ENCODE results near the gene CALY. TPM values are rescaled to one million over a fixed set of nuclear protein-coding genes. Genes with fewer than 3 reads are reported as not detected.
A peak's percentile ranks its signal among the peaks of the same experiment; 100 is the strongest.

CALY gene
- total RNA-seq, 1 donor from 2014 or later: not detected

GRCh38 chr10:133307776-133308420 is 28.8 kb downstream of the CALY start:
- peaks cover 13% of the 10 kb centered on the region for H3K36me3 Mint-ChIP-seq (ENCODE audit: low read depth, unreplicated experiment)
- H3K27me3 Mint-ChIP-seq (ENCODE audit: unreplicated experiment): peaks cover 14% of the 10 kb centered on the region
- H3K9me3 Mint-ChIP-seq (ENCODE audit: unreplicated experiment): no peaks in the 10 kb centered on the region
- H3K4me1 Mint-ChIP-seq (ENCODE audit: unreplicated experiment): peaks cover 13% of the 10 kb centered on the region
- H3K27ac Mint-ChIP-seq (ENCODE audit: unreplicated experiment): peak overlapping the region; percentile 97
- peak overlapping the region; percentile 95 for H3K4me3 Mint-ChIP-seq (ENCODE audit: unreplicated experiment)
- peak; percentile 48 for TF ChIP-seq CTCF (IDR thresholded peaks at IDR 0.05; ENCODE audit: unreplicated experiment)
- DNase-seq (ENCODE audit: low spot score): peak; percentile 69

- no peak overlapping the region for H3K27ac Mint-ChIP-seq (ENCODE audit: unreplicated experiment)
- H3K27me3 Mint-ChIP-seq (ENCODE audit: unreplicated experiment): peaks cover 12% of the 10 kb centered on the region
Observed at GRCh38 chr10:133306941-133307379, 29.7 kb downstream of the CALY start.

GRCh38 chr10:133306097-133306476 is 30.6 kb downstream of the CALY start:
- no peak overlapping the region for H3K4me3 Mint-ChIP-seq (ENCODE audit: unreplicated experiment)
- peaks cover 12% of the 10 kb centered on the region for H3K27me3 Mint-ChIP-seq (ENCODE audit: unreplicated experiment)
- H3K27ac Mint-ChIP-seq (ENCODE audit: unreplicated experiment): no peak overlapping the region
- H3K9me3 Mint-ChIP-seq (ENCODE audit: unreplicated experiment): no peaks in the 10 kb centered on the region
- peaks cover 13% of the 10 kb centered on the region for H3K36me3 Mint-ChIP-seq (ENCODE audit: low read depth, unreplicated experiment)
- no peak for TF ChIP-seq CTCF (IDR thresholded peaks at IDR 0.05; ENCODE audit: unreplicated experiment)
- no peak for DNase-seq (ENCODE audit: low spot score)
- peaks cover 13% of the 10 kb centered on the region for H3K4me1 Mint-ChIP-seq (ENCODE audit: unreplicated experiment)

More at GRCh38 chr10:133306941-133307379, 29.7 kb downstream of the CALY start:
- Mint-ChIP-seq H3K9me3 (ENCODE audit: unreplicated experiment) (no peaks in the 10 kb centered on the region), H3K4me1 (ENCODE audit: unreplicated experiment) (peaks cover 13% of the 10 kb centered on the region), H3K4me3 (ENCODE audit: unreplicated experiment) (peak overlapping the region; percentile 87), H3K36me3 (ENCODE audit: low read depth, unreplicated experiment) (peaks cover 13% of the 10 kb centered on the region)
- no peak for DNase-seq (ENCODE audit: low spot score)
- TF ChIP-seq CTCF (IDR thresholded peaks at IDR 0.05; ENCODE audit: unreplicated experiment): no peak

- Mint-ChIP-seq H3K4me3 (ENCODE audit: unreplicated experiment) (no peak overlapping the region), H3K27me3 (ENCODE audit: unreplicated experiment) (peaks cover 8% of the 10 kb centered on the region), H3K36me3 (ENCODE audit: low read depth, unreplicated experiment) (peaks cover 18% of the 10 kb centered on the region), H3K9me3 (ENCODE audit: unreplicated experiment) (no peaks in the 10 kb centered on the region), H3K27ac (ENCODE audit: unreplicated experiment) (no peak overlapping the region), H3K4me1 (ENCODE audit: unreplicated experiment) (peaks cover 12% of the 10 kb centered on the region)
- TF ChIP-seq CTCF (IDR thresholded peaks at IDR 0.05; ENCODE audit: unreplicated experiment): no peak
- DNase-seq (ENCODE audit: low spot score): no peak
Observed at GRCh38 chr10:133303206-133303605, 33.5 kb downstream of the CALY start.

GRCh38 chr10:133302230-133302629 is 34.5 kb downstream of the CALY start:
- no peak for DNase-seq (ENCODE audit: low spot score)
- no peak overlapping the region for H3K27ac Mint-ChIP-seq (ENCODE audit: unreplicated experiment)
- peaks cover 4% of the 10 kb centered on the region for H3K4me1 Mint-ChIP-seq (ENCODE audit: unreplicated experiment)
- no peak overlapping the region for H3K4me3 Mint-ChIP-seq (ENCODE audit: unreplicated experiment)
- peaks cover 19% of the 10 kb centered on the region for H3K36me3 Mint-ChIP-seq (ENCODE audit: low read depth, unreplicated experiment)
- no peak for TF ChIP-seq CTCF (IDR thresholded peaks at IDR 0.05; ENCODE audit: unreplicated experiment)
- H3K27me3 Mint-ChIP-seq (ENCODE audit: unreplicated experiment): no peaks in the 10 kb centered on the region
- no peaks in the 10 kb centered on the region for H3K9me3 Mint-ChIP-seq (ENCODE audit: unreplicated experiment)

All from endothelial cell (in vitro differentiated cells).